ENCODE results near the gene CCN5. TPM values are rescaled to one million over a fixed set of nuclear protein-coding genes. Genes with fewer than 3 reads are reported as not detected.

Gene CCN5
- total RNA-seq, 2 donors from 2014 or later: not detected

DNA sequence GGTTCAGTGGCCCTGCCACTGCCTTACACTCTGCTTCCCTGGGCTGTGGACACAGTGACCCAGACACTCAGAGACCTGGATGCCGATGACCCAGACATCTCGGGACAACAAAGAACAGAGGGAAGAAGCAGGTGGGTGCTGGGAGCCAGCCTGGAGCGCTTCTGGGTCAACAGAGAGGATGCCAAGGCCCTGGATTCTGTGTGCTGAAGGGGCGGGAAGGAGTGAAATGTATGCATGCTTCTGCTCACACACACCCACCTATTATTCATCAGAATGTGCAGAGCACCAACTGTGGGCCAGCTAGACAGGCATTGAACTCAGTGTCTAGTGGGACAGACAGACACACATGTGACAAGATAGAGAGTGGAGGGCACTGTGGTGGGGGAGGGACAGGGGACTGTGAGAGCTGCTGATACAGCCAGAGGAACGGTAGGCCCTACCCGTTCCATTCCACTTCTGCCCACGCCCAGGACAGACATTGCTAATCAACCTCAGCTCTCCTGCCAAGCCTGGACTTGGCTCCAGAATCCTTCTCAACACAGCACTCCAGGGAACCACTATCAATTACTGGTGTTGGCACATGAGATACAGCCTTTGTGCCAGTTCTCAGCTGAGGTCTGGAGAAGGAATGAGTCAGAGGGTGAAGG is 50.7 kb downstream of the CCN5 start:
- no peak overlapping the region for H3K27ac ChIP-seq (ENCODE audit: low read depth, low read length)
- no peak for DNase-seq
- H3K27me3 Mint-ChIP-seq (ENCODE audit: insufficient read depth): no peaks in the 10 kb centered on the region
- no peaks in the 10 kb centered on the region for H3K9me3 Mint-ChIP-seq
- H3K36me3 ChIP-seq (ENCODE audit: control insufficient read depth, insufficient read depth, low read length): no peaks in the 10 kb centered on the region
- WGBS, 2 experiments (ENCODE audit: insufficient coverage in 1 of 2, insufficient read length in 1 of 2): 83 to 89% methylated on average over 3 to 6 of the region's 7 CpGs
- no peaks in the 10 kb centered on the region for H3K9me3 ChIP-seq (ENCODE audit: control insufficient read depth, low read length)
- H3K9ac ChIP-seq (ENCODE audit: extremely low read depth, low read length, poor library complexity, severe bottlenecking): no peak overlapping the region
- peaks cover 16% of the 10 kb centered on the region for H3K4me1 ChIP-seq (ENCODE audit: control insufficient read depth, insufficient read depth, low read length)
- peaks cover 26% of the 10 kb centered on the region for H3K4me1 Mint-ChIP-seq
- H3K36me3 Mint-ChIP-seq (ENCODE audit: low read depth): no peaks in the 10 kb centered on the region
- H3K27me3 ChIP-seq (ENCODE audit: control insufficient read depth, insufficient read depth, low read length, poor library complexity, severe bottlenecking): no peaks in the 10 kb centered on the region
- no peak overlapping the region for H3K4me3 ChIP-seq (ENCODE audit: low read length)
- no peak overlapping the region for H3K4me3 Mint-ChIP-seq
- TF ChIP-seq, protein P1, sequence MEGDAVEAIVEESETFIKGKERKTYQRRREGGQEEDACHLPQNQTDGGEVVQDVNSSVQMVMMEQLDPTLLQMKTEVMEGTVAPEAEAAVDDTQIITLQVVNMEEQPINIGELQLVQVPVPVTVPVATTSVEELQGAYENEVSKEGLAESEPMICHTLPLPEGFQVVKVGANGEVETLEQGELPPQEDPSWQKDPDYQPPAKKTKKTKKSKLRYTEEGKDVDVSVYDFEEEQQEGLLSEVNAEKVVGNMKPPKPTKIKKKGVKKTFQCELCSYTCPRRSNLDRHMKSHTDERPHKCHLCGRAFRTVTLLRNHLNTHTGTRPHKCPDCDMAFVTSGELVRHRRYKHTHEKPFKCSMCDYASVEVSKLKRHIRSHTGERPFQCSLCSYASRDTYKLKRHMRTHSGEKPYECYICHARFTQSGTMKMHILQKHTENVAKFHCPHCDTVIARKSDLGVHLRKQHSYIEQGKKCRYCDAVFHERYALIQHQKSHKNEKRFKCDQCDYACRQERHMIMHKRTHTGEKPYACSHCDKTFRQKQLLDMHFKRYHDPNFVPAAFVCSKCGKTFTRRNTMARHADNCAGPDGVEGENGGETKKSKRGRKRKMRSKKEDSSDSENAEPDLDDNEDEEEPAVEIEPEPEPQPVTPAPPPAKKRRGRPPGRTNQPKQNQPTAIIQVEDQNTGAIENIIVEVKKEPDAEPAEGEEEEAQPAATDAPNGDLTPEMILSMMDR (conservative IDR thresholded peaks at IDR 0.05): no peak
- no peak overlapping the region for H3K27ac Mint-ChIP-seq

GRCh38 chr20:44768256-44768655 is 53.1 kb downstream of the CCN5 start:
- Histone ChIP-seq H3K9me3 (ENCODE audit: control insufficient read depth, low read length) (no peaks in the 10 kb centered on the region), H3K4me3 (ENCODE audit: low read length) (no peak overlapping the region), H3K27ac (ENCODE audit: low read depth, low read length) (no peak overlapping the region), H3K9ac (ENCODE audit: extremely low read depth, low read length, poor library complexity, severe bottlenecking) (no peak overlapping the region), H3K36me3 (ENCODE audit: control insufficient read depth, insufficient read depth, low read length) (no peaks in the 10 kb centered on the region), H3K4me1 (ENCODE audit: control insufficient read depth, insufficient read depth, low read length) (peaks cover 5% of the 10 kb centered on the region), H3K27me3 (ENCODE audit: control insufficient read depth, insufficient read depth, low read length, poor library complexity, severe bottlenecking) (no peaks in the 10 kb centered on the region)
- peaks cover 10% of the 10 kb centered on the region for H3K4me1 Mint-ChIP-seq
- 89 to 98% methylated on average over 7 to 8 of the region's 8 CpGs for WGBS, 2 experiments (ENCODE audit: insufficient coverage in 1 of 2, insufficient read length in 1 of 2)
- TF ChIP-seq, protein P1 (conservative IDR thresholded peaks at IDR 0.05): no peak
- H3K9me3 Mint-ChIP-seq: no peaks in the 10 kb centered on the region
- H3K4me3 Mint-ChIP-seq: no peak overlapping the region
- no peaks in the 10 kb centered on the region for H3K36me3 Mint-ChIP-seq (ENCODE audit: low read depth)
- H3K27me3 Mint-ChIP-seq (ENCODE audit: insufficient read depth): no peaks in the 10 kb centered on the region
- no peak overlapping the region for H3K27ac Mint-ChIP-seq
- DNase-seq: no peak

DNA sequence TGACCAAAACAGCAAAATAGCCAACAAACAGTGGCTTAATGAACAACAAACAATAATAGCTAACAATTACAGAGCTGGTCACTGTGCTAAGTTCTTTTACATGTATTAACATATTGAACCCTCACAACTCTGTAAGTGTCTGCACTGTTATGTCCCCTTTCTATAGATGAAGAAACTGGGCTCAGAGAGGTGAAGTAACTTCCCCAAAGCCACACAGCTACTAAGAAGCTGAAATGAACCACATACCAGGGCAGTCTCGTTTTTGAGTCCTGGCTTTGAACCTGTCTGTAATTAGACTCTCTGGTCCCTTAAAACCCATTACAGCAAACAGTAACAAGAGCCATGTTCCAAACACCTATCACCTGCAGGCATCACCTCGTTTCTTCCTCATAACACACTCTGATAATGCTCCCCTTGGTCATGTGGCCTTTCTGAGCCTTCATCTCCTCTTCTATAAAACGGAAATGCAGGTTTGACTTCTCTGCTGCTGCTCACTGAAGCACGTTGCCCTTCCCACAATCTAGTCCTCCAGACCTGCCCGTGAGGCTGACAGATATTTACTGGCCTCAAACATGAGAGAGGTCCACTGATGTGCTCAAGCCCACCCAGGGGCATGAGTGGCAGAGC is 53.8 kb downstream of the CCN5 start:
- no peak overlapping the region for H3K27ac ChIP-seq (ENCODE audit: low read depth, low read length)

More for the DNA sequence above, 53.8 kb downstream of the CCN5 start:
- no peak overlapping the region for H3K4me3 Mint-ChIP-seq
- H3K27me3 Mint-ChIP-seq (ENCODE audit: insufficient read depth): no peaks in the 10 kb centered on the region
- Histone ChIP-seq H3K4me3 (ENCODE audit: low read length) (no peak overlapping the region), H3K36me3 (ENCODE audit: control insufficient read depth, insufficient read depth, low read length) (no peaks in the 10 kb centered on the region), H3K4me1 (ENCODE audit: control insufficient read depth, insufficient read depth, low read length) (peaks cover 3% of the 10 kb centered on the region), H3K27me3 (ENCODE audit: control insufficient read depth, insufficient read depth, low read length, poor library complexity, severe bottlenecking) (no peaks in the 10 kb centered on the region), H3K9me3 (ENCODE audit: control insufficient read depth, low read length) (no peaks in the 10 kb centered on the region), H3K9ac (ENCODE audit: extremely low read depth, low read length, poor library complexity, severe bottlenecking) (no peak overlapping the region)
- 74 to 83% methylated on average over 5 of the region's 5 CpGs for WGBS, 2 experiments (ENCODE audit: insufficient coverage in 1 of 2, insufficient read length in 1 of 2)
- TF ChIP-seq, protein P1 (conservative IDR thresholded peaks at IDR 0.05): no peak
- no peaks in the 10 kb centered on the region for H3K36me3 Mint-ChIP-seq (ENCODE audit: low read depth)
- peaks cover 9% of the 10 kb centered on the region for H3K4me1 Mint-ChIP-seq
- no peaks in the 10 kb centered on the region for H3K9me3 Mint-ChIP-seq
- H3K27ac Mint-ChIP-seq: no peak overlapping the region
- no peak for DNase-seq
